AG04449 (cell line): Measurements from ENCODE around the gene NEK9.
A peak's percentile ranks its signal among the peaks of the same experiment; 100 is the strongest.
"Not testable (repeated sequence)": the region's sequence is repeated elsewhere in the genome, so short reads cannot be mapped to it uniquely, and the experiment has no call there.

Experiments
- CTCF ChIA-PET: fragments of 350-600 bp; formaldehyde crosslinking; extraction: SDS; loops from one replicate; lab custom pipeline; 2021; ENCODE audit warnings: antibody characterized with exemption; lab: Yijun Ruan, JAX
- POLR2A ChIA-PET: fragments of 400-600, 350-600 bp; formaldehyde crosslinking; extraction: SDS; loops from one replicate; lab custom pipeline; 2020; ENCODE audit warnings: antibody characterized with exemption, inconsistent platforms; lab: Yijun Ruan, JAX
- DNase-seq: peaks from one replicate; pipeline ENCODE4 v3.0.0-alpha.2; 2010; ENCODE audit warnings: low read depth, low spot score
- H3K4me3 ChIP-seq: 2 replicates; pipeline ENCODE4 v1.5.1; 2011; ENCODE audit warnings: low read depth, mild to moderate bottlenecking, control low read depth, low read length
- CTCF ChIP-seq: IDR thresholded peaks from one replicate; pipeline ENCODE4 v1.5.1; 2011; ENCODE audit warnings: mild to moderate bottlenecking, moderate library complexity, low read length, control low read depth, inconsistent platforms; ENCODE audit not compliant: insufficient read depth; ENCODE audit errors: missing control alignments

Gene NEK9

GRCh38 chr14:75069811-75070145 lies 57.1 kb downstream of the NEK9 start:
- H3K4me3 ChIP-seq = peak overlapping the region; percentile 67
- DNase-seq = no peak
- no peak for TF ChIP-seq CTCF
- CTCF ChIA-PET = interaction anchor here (0.6 to 4.7 kb wide), 7 partner anchors 10 to 209 kb away, joined by 3 to 52 read pairs (median 4); no protein-coding TSS in a partner anchor
- POLR2A ChIA-PET = interaction anchor here (0.8 kb wide), 1 partner anchor 58 kb away, joined by 4 read pairs; no protein-coding TSS in a partner anchor

- ChIA-PET CTCF (interaction anchor here (0.6 to 4.7 kb wide), 7 partner anchors 10 to 208 kb away, joined by 3 to 52 read pairs (median 4); no protein-coding TSS in a partner anchor), POLR2A (interaction anchor here (0.8 kb wide), 1 partner anchor 58 kb away, joined by 4 read pairs; no protein-coding TSS in a partner anchor)
- no peak for DNase-seq
- H3K4me3 ChIP-seq = peak within 1 kb of the TSS; percentile 67
- no peak for TF ChIP-seq CTCF
These were observed 57.6 kb downstream of the NEK9 start, which contains the start of gene ZC2HC1C for GRCh38 chr14:75069121-75069810. ZC2HC1C (plus strand) TSS chr14:75069641; CDS start chr14:75070574, 933 bp downstream.

GRCh38 chr14:75068294-75069120 lies 58.3 kb downstream of the NEK9 start:
- POLR2A ChIA-PET = no interaction called here
- peak overlapping the region; percentile 67 for H3K4me3 ChIP-seq
- CTCF ChIA-PET = interaction anchor here (1.4 to 4.7 kb wide), 4 partner anchors 20 to 207 kb away, joined by 4 to 52 read pairs (median 26); no protein-coding TSS in a partner anchor
- no peak for TF ChIP-seq CTCF
- no peak for DNase-seq

GRCh38 chr14:75067765-75068164 lies 59.1 kb downstream of the NEK9 start:
- CTCF ChIA-PET = interaction anchor here (4.4 to 4.7 kb wide), 2 partner anchors 20 to 121 kb away, joined by 38 to 52 read pairs; no protein-coding TSS in a partner anchor
- H3K4me3 ChIP-seq, POLR2A ChIA-PET: not testable (repeated sequence)

GRCh38 chr14:75067212-75067611 lies 59.6 kb downstream of the NEK9 start:
- ChIA-PET POLR2A (no interaction called here), CTCF (interaction anchor here (1.1 kb wide), 1 partner anchor 15 kb away, joined by 4 read pairs; no protein-coding TSS in a partner anchor)
- H3K4me3 ChIP-seq = no peak overlapping the region

More at GRCh38 chr14:75067765-75068164, 59.1 kb downstream of the NEK9 start:
- not testable (repeated sequence) for DNase-seq

More at GRCh38 chr14:75067212-75067611, 59.6 kb downstream of the NEK9 start:
- no peak for TF ChIP-seq CTCF
- DNase-seq = no peak
